Measurements from ENCODE around the gene PXN. TPM values are rescaled to one million over a fixed set of nuclear protein-coding genes. Genes with fewer than 3 reads are reported as not detected.
A peak's percentile ranks its signal among the peaks of the same experiment; 100 is the strongest.
"Not testable (repeated sequence)": the region's sequence is repeated elsewhere in the genome, so short reads cannot be mapped to it uniquely, and the experiment has no call there.

PXN gene
- total and polyA plus RNA-seq, 2 experiments from 2014 or later, result 38.4 to 76.0 TPM

DNA sequence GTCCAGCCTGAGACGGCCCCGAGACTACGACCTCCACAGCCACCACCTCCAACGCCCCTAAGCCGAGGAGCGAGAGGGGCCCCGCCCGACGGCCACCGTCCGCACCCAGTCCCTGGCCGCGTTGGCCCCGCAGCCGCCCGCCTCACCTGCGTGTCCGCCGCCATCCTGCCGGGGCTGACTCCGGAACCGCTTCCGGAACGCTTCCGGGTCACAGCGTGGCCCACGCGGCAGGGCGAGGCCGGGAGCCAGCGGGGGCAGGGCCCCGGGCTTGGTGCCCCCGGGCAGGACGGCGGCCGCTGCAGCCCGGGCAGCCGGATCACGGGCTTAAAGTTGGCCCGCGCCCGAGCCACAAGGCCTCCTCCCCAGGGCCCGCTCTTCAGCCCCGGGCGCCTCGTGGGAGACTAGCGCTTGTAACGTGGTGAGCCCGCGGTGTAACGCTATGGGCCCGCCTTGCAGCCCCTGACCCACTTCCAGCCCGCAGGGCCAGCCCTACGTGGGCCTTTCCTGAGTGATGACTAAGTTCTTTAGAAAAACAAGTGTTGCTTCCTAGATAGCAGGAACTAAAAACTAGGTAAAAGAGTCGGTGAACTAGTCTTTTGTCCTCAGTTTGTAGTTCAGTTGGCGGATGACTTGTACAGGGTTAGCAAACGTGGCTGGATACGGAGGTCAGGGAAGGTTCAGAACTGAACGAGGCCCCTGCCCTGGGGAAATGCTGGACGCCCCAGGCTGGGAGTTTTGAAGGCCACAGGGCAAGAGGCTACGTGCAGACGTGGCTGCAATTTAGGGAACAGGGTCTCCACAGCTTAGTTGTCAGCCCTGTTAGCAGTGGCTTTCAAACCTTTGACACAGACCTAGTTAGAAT, 70.8 kb downstream of the PXN start, which contains the start of gene GCN1 (continued):
- TF ChIP-seq, protein P1, sequence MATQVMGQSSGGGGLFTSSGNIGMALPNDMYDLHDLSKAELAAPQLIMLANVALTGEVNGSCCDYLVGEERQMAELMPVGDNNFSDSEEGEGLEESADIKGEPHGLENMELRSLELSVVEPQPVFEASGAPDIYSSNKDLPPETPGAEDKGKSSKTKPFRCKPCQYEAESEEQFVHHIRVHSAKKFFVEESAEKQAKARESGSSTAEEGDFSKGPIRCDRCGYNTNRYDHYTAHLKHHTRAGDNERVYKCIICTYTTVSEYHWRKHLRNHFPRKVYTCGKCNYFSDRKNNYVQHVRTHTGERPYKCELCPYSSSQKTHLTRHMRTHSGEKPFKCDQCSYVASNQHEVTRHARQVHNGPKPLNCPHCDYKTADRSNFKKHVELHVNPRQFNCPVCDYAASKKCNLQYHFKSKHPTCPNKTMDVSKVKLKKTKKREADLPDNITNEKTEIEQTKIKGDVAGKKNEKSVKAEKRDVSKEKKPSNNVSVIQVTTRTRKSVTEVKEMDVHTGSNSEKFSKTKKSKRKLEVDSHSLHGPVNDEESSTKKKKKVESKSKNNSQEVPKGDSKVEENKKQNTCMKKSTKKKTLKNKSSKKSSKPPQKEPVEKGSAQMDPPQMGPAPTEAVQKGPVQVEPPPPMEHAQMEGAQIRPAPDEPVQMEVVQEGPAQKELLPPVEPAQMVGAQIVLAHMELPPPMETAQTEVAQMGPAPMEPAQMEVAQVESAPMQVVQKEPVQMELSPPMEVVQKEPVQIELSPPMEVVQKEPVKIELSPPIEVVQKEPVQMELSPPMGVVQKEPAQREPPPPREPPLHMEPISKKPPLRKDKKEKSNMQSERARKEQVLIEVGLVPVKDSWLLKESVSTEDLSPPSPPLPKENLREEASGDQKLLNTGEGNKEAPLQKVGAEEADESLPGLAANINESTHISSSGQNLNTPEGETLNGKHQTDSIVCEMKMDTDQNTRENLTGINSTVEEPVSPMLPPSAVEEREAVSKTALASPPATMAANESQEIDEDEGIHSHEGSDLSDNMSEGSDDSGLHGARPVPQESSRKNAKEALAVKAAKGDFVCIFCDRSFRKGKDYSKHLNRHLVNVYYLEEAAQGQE (IDR thresholded peaks at IDR 0.05; ENCODE audit: unreplicated experiment), result no peak
- TF ChIP-seq, protein P2, sequence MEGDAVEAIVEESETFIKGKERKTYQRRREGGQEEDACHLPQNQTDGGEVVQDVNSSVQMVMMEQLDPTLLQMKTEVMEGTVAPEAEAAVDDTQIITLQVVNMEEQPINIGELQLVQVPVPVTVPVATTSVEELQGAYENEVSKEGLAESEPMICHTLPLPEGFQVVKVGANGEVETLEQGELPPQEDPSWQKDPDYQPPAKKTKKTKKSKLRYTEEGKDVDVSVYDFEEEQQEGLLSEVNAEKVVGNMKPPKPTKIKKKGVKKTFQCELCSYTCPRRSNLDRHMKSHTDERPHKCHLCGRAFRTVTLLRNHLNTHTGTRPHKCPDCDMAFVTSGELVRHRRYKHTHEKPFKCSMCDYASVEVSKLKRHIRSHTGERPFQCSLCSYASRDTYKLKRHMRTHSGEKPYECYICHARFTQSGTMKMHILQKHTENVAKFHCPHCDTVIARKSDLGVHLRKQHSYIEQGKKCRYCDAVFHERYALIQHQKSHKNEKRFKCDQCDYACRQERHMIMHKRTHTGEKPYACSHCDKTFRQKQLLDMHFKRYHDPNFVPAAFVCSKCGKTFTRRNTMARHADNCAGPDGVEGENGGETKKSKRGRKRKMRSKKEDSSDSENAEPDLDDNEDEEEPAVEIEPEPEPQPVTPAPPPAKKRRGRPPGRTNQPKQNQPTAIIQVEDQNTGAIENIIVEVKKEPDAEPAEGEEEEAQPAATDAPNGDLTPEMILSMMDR (conservative IDR thresholded peaks at IDR 0.05; ENCODE audit: low read depth in 2 of 2), result no peak

DNA sequence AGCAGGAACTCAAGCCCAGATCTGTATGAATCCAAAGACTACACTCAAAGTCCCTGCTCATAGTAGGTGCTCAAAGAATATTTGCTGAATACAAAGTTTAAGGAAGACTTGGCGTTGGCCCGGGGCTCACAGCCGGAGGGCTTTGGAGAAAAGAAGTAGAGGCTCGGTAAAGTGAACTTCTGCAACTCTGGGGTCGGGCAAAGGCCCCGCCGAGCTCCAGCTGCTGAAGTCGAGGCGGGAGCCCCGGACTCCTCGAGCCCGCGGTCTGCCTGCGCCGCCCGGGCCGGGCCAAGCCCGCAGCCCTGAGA, 71.3 kb downstream of the PXN start:
- Histone ChIP-seq H3K79me2 (replicated peaks; ENCODE audit: insufficient read depth) (peaks cover 75% of the 10 kb centered on the region), H3K4me3 (peak overlapping the region; percentile 98), H2AFZ (0 out of 2 replicates have a peak overlapping the region, but pooled peaks have one; percentile 43), H3K27ac (ENCODE audit: low read depth) (peak overlapping the region; percentile 96), H4K20me1 (replicated peaks; ENCODE audit: insufficient read depth) (peaks cover 30% of the 10 kb centered on the region), H3K27me3 (ENCODE audit: insufficient read depth) (no peaks in the 10 kb centered on the region), H3K9me2 (ENCODE audit: insufficient read depth) (no peaks in the 10 kb centered on the region), H3K4me2 (peak overlapping the region; percentile 98), H3K4me1 (ENCODE audit: insufficient read depth) (peaks cover 19% of the 10 kb centered on the region), H3K36me3 (ENCODE audit: insufficient read depth) (peaks cover 43% of the 10 kb centered on the region), H3F3A (replicated peaks; ENCODE audit: low read depth) (peaks cover 46% of the 10 kb centered on the region)
- no peak; the same call in 2 of the 3 replicates for ATAC-seq
- Mint-ChIP-seq H3K27me3 (ENCODE audit: insufficient read depth, low read depth, poor library complexity) (peaks cover 24% of the 10 kb centered on the region), H3K4me3 (peak overlapping the region; percentile 94), H3K36me3 (ENCODE audit: low read depth) (peaks cover 68% of the 10 kb centered on the region), H3K27ac (peak overlapping the region; percentile 92), H3K9me3 (no peaks in the 10 kb centered on the region), H3K4me1 (peaks cover 24% of the 10 kb centered on the region)
- TF ChIP-seq JUNB (IDR thresholded peaks at IDR 0.05; ENCODE audit: unreplicated experiment) (no peak), STAT1 (IDR thresholded peaks at IDR 0.05; ENCODE audit: unreplicated experiment) (no peak), NANOG (IDR thresholded peaks at IDR 0.05; ENCODE audit: borderline replicate concordance) (no peak)
- TF ChIP-seq, protein P2 (conservative IDR thresholded peaks at IDR 0.05; ENCODE audit: low read depth in 2 of 2), result no peak
- no peak for DNase-seq (ENCODE audit: low spot score)

DNA sequence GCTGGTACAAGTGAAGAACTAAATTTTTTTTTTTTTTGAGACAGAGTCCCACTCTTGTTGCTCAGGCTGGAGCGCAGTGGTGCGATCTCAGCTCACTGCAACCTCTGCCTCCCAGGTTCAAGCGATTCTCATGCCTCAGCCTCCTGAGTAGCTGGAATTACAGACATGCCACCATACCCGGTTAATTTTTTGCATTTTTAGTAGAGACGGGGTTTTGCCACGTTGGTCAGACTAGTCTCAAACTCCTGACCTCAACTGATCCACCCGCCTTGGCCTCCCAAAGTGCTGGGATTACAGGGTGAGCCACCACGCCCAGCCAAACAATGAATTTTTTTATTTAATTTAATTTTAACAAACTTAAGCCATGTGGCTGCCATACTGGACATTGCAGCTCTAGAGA, 72.2 kb downstream of the PXN start:
- peaks cover 21% of the 10 kb centered on the region for H4K20me1 ChIP-seq (replicated peaks; ENCODE audit: insufficient read depth)
- H3K4me3 Mint-ChIP-seq, result peak overlapping the region; percentile 94
- H3K36me3 Mint-ChIP-seq (ENCODE audit: low read depth), result peaks cover 68% of the 10 kb centered on the region
- not testable (repeated sequence) for DNase-seq (ENCODE audit: low spot score); H3K9me2 ChIP-seq (ENCODE audit: insufficient read depth); ATAC-seq; H3K9me3 Mint-ChIP-seq; H3K27ac Mint-ChIP-seq; H2AFZ ChIP-seq; H3K27ac ChIP-seq (ENCODE audit: low read depth); H3K27me3 ChIP-seq (ENCODE audit: insufficient read depth)
- H3K36me3 ChIP-seq (ENCODE audit: insufficient read depth), result peaks cover 42% of the 10 kb centered on the region
- peak overlapping the region; percentile 98 for H3K4me3 ChIP-seq
- H3K27me3 Mint-ChIP-seq (ENCODE audit: insufficient read depth, low read depth, poor library complexity), result peaks cover 21% of the 10 kb centered on the region
- H3K4me1 Mint-ChIP-seq, result peaks cover 15% of the 10 kb centered on the region
- H3F3A ChIP-seq (replicated peaks; ENCODE audit: low read depth), result peaks cover 37% of the 10 kb centered on the region
- peak overlapping the region; percentile 98 for H3K4me2 ChIP-seq
- peaks cover 72% of the 10 kb centered on the region for H3K79me2 ChIP-seq (replicated peaks; ENCODE audit: insufficient read depth)
- H3K4me1 ChIP-seq (ENCODE audit: insufficient read depth), result peaks cover 13% of the 10 kb centered on the region; the same call in 1 of the 2 replicates

All from GM23338 (cell line).